Cardiac muscle cell (in vitro differentiated cells and primary cell): ENCODE measurements around the gene ATXN3L. TPM values are rescaled to one million over a fixed set of nuclear protein-coding genes. Genes with fewer than 3 reads are reported as not detected.

ENCODE experiments used
- DNase-seq, 2 donors: peaks; one replicate each; pipeline versions ENCODE4 v3.0.0 to v3.0.0-alpha.2; 2010 to 2017; ENCODE audit warnings: low read depth in 1 of 2, low spot score in 1 of 2
- H3K27ac ChIP-seq: fragments of 200-600 bp; sonication (generic); 2 replicates; pipeline ENCODE4 v1.5.1; 2016
- H3K27me3 ChIP-seq: fragments of 200-600 bp; sonication (generic); 2 replicates; pipeline ENCODE4 v1.6.0; 2016; ENCODE audit warnings: control low read depth
- H3K36me3 ChIP-seq: fragments of 200-600 bp; sonication (generic); 2 replicates; pipeline ENCODE4 v1.5.1; 2016; ENCODE audit warnings: control low read depth
- H3K4me1 ChIP-seq: fragments of 200-600 bp; sonication (generic); 2 replicates; pipeline ENCODE4 v1.8.1; 2017; ENCODE audit warnings: low read depth, mild to moderate bottlenecking, mixed run types
- H3K4me3 ChIP-seq: fragments of 200-600 bp; sonication (generic); 2 replicates; pipeline ENCODE4 v1.5.1; 2016; ENCODE audit warnings: mild to moderate bottlenecking
- H3K9me3 ChIP-seq: fragments of 200-600 bp; sonication (generic); 2 replicates; pipeline ENCODE4 v1.5.1; 2017; ENCODE audit warnings: low read depth, mild to moderate bottlenecking, control low read depth
- polyA plus RNA-seq: library from polyadenylated mRNA; unstranded; fragments of >200 nt; fragmentation: Nextera tagmentation; extraction: Ambion mirVana; gene quantifications from 2 replicates; pipeline ENCODE4 v1.2.1, GENCODE V29; 2016
- total RNA-seq: library from RNA; depleted of rRNA; stranded (reverse); fragments of >200 nt; gene quantifications from 2 replicates; pipeline ENCODE4 v1.2.3, GENCODE V29; 2016
- TF ChIP-seq, protein P1 (sequence below): IDR thresholded peaks from 2 replicates; pipeline ENCODE4 v1.5.1; 2012; ENCODE audit warnings: low read depth, mild to moderate bottlenecking, low read length

ATXN3L gene
- total and polyA plus RNA-seq, 2 experiments from 2014 or later, result not detected

DNA sequence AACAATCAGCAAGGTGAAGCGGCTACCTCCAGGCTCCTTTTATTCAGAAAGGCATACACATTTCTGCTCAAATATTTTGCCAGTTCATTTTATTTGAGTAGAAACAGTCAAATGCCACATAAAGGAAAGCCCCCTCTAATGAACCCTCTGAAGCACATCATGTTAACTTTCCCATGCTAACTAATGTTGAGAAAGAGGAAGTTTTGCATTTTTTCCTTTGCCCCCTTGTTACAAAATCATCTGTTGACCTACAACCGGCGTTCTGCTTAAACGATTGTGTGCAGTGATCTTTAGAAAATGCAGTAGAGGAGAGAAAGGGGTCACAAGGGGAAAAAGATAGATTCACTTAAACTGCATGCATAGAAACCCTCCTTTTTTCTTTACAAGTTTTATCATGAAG lies 25.2 kb upstream of the ATXN3L start:
- Histone ChIP-seq H3K4me1 (no peaks in the 10 kb centered on the region), H3K27me3 (no peaks in the 10 kb centered on the region), H3K9me3 (no peaks in the 10 kb centered on the region), H3K36me3 (no peaks in the 10 kb centered on the region), H3K4me3 (no peak overlapping the region), H3K27ac (no peak overlapping the region)
- TF ChIP-seq, protein P1, sequence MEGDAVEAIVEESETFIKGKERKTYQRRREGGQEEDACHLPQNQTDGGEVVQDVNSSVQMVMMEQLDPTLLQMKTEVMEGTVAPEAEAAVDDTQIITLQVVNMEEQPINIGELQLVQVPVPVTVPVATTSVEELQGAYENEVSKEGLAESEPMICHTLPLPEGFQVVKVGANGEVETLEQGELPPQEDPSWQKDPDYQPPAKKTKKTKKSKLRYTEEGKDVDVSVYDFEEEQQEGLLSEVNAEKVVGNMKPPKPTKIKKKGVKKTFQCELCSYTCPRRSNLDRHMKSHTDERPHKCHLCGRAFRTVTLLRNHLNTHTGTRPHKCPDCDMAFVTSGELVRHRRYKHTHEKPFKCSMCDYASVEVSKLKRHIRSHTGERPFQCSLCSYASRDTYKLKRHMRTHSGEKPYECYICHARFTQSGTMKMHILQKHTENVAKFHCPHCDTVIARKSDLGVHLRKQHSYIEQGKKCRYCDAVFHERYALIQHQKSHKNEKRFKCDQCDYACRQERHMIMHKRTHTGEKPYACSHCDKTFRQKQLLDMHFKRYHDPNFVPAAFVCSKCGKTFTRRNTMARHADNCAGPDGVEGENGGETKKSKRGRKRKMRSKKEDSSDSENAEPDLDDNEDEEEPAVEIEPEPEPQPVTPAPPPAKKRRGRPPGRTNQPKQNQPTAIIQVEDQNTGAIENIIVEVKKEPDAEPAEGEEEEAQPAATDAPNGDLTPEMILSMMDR, result no peak
- DNase-seq, result no peak

DNA sequence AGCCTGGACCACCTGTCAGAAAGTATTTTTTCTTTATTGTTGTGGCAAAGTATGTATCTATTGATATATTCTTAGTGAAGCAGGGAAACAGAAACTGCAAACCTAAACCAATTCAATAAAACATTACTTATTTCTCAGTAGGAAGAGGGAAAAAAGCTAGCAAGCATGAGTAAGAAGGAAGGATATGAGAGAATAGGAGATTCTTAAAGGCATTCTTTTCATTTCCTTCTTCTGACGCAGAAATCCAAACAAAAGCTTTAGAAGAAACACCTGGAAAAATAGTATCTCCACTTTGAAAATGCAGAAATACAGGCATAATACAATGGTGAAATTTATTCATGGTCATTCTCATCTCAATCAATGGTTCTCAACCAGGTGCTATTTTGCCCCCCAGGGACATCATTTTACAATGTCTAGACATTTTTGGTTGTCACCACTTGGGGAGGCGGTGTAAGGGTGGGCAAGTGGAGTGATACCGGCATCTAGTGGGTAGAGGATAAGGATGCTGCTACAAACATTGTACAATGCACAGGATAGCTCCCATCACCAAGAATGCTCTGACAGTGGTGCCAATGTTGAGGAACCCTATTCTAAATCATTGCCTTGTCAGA lies 21.7 kb upstream of the ATXN3L start:
- Histone ChIP-seq H3K27me3 (no peaks in the 10 kb centered on the region), H3K4me1 (no peaks in the 10 kb centered on the region), H3K36me3 (no peaks in the 10 kb centered on the region), H3K4me3 (no peak overlapping the region), H3K27ac (no peak overlapping the region), H3K9me3 (no peaks in the 10 kb centered on the region)
- TF ChIP-seq, protein P1, result no peak
- DNase-seq, result no peak

DNA sequence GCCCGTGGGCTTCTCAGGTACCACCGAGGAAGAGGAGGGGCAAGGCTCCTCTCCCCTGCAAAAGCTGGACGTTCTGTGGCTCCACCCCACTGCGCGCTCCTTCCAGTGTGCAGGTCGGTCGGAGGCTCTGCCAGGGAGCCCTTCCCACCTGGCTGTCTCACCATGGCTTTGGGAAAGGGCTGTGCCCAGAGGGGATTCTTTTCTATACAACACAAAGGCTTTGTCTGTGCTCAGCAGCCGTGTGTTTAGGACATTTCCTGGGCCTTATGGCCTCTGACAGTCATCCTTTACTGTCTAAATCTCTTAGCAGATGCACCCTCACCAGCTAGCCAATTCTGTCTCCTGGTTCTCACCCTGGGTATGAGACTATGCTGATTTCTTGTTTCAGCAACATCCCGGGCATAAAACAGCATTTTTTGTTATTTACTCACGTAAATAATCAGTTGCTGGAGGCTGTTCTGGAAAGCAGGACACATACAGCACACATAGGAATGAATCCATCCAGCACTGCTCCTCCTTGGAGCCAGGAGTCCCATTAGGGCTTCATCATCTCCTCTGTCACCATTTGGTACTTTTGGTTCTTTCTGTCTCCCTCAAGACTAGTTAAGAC lies 20.4 kb upstream of the ATXN3L start:
- no peak overlapping the region for H3K27ac ChIP-seq

DNA sequence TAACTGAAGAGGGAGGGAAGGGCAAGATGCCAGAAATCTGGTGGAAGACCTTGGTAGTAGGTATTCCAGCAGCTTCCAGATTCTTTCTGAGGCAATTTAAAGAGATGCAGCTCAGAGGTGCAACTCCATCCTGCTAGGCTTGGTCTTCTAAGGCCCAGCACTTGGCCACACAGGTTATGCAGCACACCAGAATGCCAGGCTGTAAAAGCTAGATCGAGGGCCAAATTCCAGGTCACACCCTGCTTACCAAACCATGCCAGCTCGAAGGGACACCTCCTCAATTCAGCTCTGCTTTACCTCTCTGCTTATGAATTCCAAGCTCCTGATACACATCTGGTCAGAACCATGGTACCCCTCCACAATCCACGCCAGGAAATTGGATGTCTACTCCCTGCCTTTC lies 19.8 kb upstream of the ATXN3L start:
- no peak for DNase-seq
- H3K27ac ChIP-seq, result no peak overlapping the region
- no peak overlapping the region for H3K4me3 ChIP-seq
- no peaks in the 10 kb centered on the region for H3K36me3 ChIP-seq
- TF ChIP-seq, protein P1, result no peak
- no peaks in the 10 kb centered on the region for H3K4me1 ChIP-seq
- H3K9me3 ChIP-seq, result no peaks in the 10 kb centered on the region
- no peaks in the 10 kb centered on the region for H3K27me3 ChIP-seq

More for the DNA sequence above, 20.4 kb upstream of the ATXN3L start:
- Histone ChIP-seq H3K36me3 (no peaks in the 10 kb centered on the region), H3K9me3 (no peaks in the 10 kb centered on the region), H3K4me3 (no peak overlapping the region), H3K27me3 (no peaks in the 10 kb centered on the region), H3K4me1 (no peaks in the 10 kb centered on the region)
- TF ChIP-seq, protein P1, result no peak
- DNase-seq, result no peak

DNA sequence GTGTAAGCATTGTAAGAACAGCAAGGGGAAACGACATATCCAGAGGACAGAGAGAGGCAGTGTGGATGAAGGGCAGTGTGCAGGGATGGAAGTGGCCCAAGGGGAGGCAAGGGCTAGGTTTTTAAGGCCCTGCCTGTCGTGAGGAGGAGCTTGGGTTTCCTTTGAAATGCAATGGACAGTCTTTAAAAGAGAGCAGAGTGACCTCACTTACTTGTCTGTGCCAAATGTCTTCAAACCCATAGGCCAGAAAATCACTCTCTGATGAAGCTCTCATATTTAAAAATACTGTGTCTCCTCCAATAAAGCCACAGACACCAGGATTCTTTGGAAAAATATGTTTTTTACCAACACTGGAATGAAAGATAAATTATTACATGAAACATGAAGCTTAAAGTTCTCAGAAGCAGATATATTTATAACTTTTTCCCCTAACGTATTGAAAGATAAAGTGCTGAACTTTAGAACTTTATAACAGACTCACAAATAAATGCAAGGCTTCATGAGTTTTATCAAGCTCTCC lies 19.2 kb upstream of the ATXN3L start:
- H3K27ac ChIP-seq, result no peak overlapping the region
- no peak overlapping the region for H3K4me3 ChIP-seq
- no peak for DNase-seq
- no peaks in the 10 kb centered on the region for H3K36me3 ChIP-seq
- no peaks in the 10 kb centered on the region for H3K4me1 ChIP-seq
- no peaks in the 10 kb centered on the region for H3K27me3 ChIP-seq
- no peaks in the 10 kb centered on the region for H3K9me3 ChIP-seq
- TF ChIP-seq, protein P1, result no peak
